ENCODE data around the gene IL1A. TPM values are rescaled to one million over a fixed set of nuclear protein-coding genes. Genes with fewer than 3 reads are reported as not detected.

IL1A gene
- total RNA-seq, 1 experiment from 2014 or later, result 0.42 TPM

DNA sequence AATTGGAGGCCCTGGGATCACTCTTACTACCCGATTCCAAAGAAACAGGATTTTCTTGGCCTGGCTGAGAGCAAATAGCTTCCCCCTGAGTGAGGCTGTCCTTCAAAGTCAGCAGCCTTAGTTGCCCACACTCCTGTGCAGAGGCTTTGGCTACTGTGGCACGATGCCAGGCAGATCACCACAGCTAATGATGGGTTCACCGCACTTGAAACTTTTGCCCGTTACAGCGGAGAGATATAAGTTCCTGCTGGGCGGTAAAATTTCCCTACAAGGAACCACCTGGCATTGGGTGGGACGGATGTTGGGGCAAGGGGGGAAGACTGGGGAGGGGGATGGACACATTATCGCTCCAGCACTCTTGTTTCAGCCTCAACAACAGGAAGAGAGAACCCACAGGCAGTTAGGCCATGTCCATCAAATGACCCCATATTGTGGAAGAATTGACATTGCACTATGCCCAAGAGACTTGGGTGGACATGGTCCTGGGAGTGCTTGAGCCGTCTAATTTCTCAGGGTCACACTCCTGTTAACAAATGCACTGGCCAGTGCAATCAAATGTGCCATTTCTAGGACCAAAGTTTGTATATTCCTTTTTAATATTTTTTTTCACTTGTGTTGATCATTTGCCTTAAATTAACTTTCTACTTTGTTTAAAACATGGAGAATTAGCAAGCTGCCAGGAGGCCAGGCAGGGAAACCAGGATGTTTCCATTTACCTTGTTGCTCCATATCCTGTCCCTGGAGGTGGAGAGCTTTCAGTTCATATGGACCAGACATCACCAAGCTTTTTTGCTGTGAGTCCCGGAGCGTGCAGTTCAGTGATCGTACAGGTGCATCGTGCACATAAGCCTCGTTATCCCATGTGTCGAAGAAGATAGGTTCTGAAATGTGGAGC is 47.9 kb upstream of the IL1A start:
- no peak overlapping the region for H3K4me3 Mint-ChIP-seq
- peaks cover 10% of the 10 kb centered on the region for H3K27me3 Mint-ChIP-seq (ENCODE audit: low read depth)
- TF ChIP-seq, protein P1, sequence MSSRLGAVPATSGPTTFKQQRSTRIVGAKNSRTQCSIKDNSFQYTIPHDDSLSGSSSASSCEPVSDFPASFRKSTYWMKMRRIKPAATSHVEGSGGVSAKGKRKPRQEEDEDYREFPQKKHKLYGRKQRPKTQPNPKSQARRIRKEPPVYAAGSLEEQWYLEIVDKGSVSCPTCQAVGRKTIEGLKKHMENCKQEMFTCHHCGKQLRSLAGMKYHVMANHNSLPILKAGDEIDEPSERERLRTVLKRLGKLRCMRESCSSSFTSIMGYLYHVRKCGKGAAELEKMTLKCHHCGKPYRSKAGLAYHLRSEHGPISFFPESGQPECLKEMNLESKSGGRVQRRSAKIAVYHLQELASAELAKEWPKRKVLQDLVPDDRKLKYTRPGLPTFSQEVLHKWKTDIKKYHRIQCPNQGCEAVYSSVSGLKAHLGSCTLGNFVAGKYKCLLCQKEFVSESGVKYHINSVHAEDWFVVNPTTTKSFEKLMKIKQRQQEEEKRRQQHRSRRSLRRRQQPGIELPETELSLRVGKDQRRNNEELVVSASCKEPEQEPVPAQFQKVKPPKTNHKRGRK (CRISPR knock-in tag; IDR thresholded peaks at IDR 0.05; ENCODE audit: borderline replicate concordance), result no peak
- TF ChIP-seq SOX15 (CRISPR knock-in tag; IDR thresholded peaks at IDR 0.05) (no peak), CREB1 (CRISPR knock-in tag; IDR thresholded peaks at IDR 0.05) (no peak), ZNF138 (CRISPR knock-in tag; conservative IDR thresholded peaks at IDR 0.05) (no peak), RORB (CRISPR knock-in tag; IDR thresholded peaks at IDR 0.05) (no peak), RELA (CRISPR knock-in tag; IDR thresholded peaks at IDR 0.05; ENCODE audit: borderline replicate concordance) (no peak), NR1H2 (CRISPR knock-in tag; IDR thresholded peaks at IDR 0.05) (no peak), JUN (CRISPR knock-in tag; IDR thresholded peaks at IDR 0.05) (no peak), KAT7 (CRISPR knock-in tag; IDR thresholded peaks at IDR 0.05; ENCODE audit: borderline replicate concordance) (no peak), ZNF263 (CRISPR knock-in tag; IDR thresholded peaks at IDR 0.05; ENCODE audit: low read depth) (no peak)
- TF ChIP-seq, protein P2, sequence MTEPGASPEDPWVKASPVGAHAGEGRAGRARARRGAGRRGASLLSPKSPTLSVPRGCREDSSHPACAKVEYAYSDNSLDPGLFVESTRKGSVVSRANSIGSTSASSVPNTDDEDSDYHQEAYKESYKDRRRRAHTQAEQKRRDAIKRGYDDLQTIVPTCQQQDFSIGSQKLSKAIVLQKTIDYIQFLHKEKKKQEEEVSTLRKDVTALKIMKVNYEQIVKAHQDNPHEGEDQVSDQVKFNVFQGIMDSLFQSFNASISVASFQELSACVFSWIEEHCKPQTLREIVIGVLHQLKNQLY (CRISPR knock-in tag; IDR thresholded peaks at IDR 0.05), result no peak
- TF ChIP-seq, protein P3, sequence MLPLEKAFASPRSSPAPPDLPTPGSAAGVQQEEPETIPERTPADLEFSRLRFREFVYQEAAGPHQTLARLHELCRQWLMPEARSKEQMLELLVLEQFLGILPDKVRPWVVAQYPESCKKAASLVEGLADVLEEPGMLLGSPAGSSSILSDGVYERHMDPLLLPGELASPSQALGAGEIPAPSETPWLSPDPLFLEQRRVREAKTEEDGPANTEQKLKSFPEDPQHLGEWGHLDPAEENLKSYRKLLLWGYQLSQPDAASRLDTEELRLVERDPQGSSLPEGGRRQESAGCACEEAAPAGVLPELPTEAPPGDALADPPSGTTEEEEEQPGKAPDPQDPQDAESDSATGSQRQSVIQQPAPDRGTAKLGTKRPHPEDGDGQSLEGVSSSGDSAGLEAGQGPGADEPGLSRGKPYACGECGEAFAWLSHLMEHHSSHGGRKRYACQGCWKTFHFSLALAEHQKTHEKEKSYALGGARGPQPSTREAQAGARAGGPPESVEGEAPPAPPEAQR (CRISPR knock-in tag; IDR thresholded peaks at IDR 0.05), result no peak
- TF ChIP-seq, protein P4, sequence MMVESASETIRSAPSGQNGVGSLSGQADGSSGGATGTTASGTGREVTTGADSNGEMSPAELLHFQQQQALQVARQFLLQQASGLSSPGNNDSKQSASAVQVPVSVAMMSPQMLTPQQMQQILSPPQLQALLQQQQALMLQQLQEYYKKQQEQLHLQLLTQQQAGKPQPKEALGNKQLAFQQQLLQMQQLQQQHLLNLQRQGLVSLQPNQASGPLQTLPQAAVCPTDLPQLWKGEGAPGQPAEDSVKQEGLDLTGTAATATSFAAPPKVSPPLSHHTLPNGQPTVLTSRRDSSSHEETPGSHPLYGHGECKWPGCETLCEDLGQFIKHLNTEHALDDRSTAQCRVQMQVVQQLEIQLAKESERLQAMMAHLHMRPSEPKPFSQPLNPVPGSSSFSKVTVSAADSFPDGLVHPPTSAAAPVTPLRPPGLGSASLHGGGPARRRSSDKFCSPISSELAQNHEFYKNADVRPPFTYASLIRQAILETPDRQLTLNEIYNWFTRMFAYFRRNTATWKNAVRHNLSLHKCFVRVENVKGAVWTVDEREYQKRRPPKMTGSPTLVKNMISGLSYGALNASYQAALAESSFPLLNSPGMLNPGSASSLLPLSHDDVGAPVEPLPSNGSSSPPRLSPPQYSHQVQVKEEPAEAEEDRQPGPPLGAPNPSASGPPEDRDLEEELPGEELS (CRISPR knock-in tag; IDR thresholded peaks at IDR 0.05), result no peak
- TF ChIP-seq, protein P5, sequence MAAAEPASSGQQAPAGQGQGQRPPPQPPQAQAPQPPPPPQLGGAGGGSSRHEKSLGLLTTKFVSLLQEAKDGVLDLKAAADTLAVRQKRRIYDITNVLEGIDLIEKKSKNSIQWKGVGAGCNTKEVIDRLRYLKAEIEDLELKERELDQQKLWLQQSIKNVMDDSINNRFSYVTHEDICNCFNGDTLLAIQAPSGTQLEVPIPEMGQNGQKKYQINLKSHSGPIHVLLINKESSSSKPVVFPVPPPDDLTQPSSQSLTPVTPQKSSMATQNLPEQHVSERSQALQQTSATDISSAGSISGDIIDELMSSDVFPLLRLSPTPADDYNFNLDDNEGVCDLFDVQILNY (CRISPR knock-in tag; IDR thresholded peaks at IDR 0.05), result no peak
- TF ChIP-seq, protein P6, sequence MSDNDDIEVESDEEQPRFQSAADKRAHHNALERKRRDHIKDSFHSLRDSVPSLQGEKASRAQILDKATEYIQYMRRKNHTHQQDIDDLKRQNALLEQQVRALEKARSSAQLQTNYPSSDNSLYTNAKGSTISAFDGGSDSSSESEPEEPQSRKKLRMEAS (CRISPR knock-in tag; IDR thresholded peaks at IDR 0.05), result no peak
- TF ChIP-seq, protein P7, sequence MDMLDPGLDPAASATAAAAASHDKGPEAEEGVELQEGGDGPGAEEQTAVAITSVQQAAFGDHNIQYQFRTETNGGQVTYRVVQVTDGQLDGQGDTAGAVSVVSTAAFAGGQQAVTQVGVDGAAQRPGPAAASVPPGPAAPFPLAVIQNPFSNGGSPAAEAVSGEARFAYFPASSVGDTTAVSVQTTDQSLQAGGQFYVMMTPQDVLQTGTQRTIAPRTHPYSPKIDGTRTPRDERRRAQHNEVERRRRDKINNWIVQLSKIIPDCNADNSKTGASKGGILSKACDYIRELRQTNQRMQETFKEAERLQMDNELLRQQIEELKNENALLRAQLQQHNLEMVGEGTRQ (CRISPR knock-in tag; IDR thresholded peaks at IDR 0.05), result no peak
- TF ChIP-seq, protein P8, sequence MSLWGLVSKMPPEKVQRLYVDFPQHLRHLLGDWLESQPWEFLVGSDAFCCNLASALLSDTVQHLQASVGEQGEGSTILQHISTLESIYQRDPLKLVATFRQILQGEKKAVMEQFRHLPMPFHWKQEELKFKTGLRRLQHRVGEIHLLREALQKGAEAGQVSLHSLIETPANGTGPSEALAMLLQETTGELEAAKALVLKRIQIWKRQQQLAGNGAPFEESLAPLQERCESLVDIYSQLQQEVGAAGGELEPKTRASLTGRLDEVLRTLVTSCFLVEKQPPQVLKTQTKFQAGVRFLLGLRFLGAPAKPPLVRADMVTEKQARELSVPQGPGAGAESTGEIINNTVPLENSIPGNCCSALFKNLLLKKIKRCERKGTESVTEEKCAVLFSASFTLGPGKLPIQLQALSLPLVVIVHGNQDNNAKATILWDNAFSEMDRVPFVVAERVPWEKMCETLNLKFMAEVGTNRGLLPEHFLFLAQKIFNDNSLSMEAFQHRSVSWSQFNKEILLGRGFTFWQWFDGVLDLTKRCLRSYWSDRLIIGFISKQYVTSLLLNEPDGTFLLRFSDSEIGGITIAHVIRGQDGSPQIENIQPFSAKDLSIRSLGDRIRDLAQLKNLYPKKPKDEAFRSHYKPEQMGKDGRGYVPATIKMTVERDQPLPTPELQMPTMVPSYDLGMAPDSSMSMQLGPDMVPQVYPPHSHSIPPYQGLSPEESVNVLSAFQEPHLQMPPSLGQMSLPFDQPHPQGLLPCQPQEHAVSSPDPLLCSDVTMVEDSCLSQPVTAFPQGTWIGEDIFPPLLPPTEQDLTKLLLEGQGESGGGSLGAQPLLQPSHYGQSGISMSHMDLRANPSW (CRISPR knock-in tag; conservative IDR thresholded peaks at IDR 0.05; ENCODE audit: low read depth), result no peak
- TF ChIP-seq, protein P9, sequence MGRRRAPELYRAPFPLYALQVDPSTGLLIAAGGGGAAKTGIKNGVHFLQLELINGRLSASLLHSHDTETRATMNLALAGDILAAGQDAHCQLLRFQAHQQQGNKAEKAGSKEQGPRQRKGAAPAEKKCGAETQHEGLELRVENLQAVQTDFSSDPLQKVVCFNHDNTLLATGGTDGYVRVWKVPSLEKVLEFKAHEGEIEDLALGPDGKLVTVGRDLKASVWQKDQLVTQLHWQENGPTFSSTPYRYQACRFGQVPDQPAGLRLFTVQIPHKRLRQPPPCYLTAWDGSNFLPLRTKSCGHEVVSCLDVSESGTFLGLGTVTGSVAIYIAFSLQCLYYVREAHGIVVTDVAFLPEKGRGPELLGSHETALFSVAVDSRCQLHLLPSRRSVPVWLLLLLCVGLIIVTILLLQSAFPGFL (CRISPR knock-in tag; IDR thresholded peaks at IDR 0.05; ENCODE audit: borderline replicate concordance), result no peak
- ChIA-PET CTCF (no interaction called here), POLR2A (no interaction called here)
- no peak overlapping the region for H3K27ac Mint-ChIP-seq
- ATAC-seq, result no peak
- no peak for DNase-seq (ENCODE audit: low spot score)
- H3K36me3 Mint-ChIP-seq, result 0 out of 2 replicates have a peak, but pooled peaks cover under 1% of the 10 kb centered on the region
- peaks cover under 1% of the 10 kb centered on the region; the same call in 1 of the 2 replicates for H3K9me3 Mint-ChIP-seq
- peaks cover 13% of the 10 kb centered on the region for H3K4me1 Mint-ChIP-seq

Measured in WTC11 (cell line).